Measurements from ENCODE around the gene DCDC2C.

Gene DCDC2C

DNA sequence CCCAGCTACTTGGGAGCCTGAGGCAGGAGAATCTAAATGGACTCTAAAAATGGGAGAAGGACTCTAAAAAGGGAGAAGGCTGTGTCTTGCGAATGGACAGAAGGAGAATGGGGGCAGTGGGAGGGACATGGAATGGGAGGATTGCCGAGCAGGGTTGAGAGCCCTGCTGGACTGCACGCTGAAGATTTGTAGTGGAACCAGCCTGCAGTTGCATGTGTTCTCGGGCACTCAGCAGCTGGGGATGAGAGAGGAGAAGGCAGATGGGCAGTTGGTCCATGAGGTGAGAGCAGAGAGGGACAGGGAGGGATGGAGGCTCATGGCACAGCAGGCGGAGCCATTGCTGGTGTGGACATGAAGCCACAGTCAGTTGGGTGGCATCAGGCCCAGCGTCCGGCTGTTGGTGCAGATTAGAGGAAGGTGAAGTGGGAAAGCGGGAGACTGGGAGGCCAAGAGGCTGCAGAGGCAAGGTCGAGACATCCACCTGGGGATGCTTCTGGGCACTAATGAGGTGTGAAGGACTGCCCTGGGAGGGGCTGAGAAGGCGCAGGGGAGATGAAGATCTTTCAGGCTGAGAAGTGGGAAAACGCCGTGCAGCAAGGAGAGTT is 40.7 kb downstream of the DCDC2C start:
- DNase-seq (ENCODE audit: low read depth), result no peak

- DNase-seq (ENCODE audit: low read depth), result no peak
Measured at GRCh38 chr2:3745920-3746319, 42.5 kb downstream of the DCDC2C start.

GRCh38 chr2:3747032-3747654 is 43.8 kb downstream of the DCDC2C start:
- DNase-seq (ENCODE audit: low read depth), result no peak

DNA sequence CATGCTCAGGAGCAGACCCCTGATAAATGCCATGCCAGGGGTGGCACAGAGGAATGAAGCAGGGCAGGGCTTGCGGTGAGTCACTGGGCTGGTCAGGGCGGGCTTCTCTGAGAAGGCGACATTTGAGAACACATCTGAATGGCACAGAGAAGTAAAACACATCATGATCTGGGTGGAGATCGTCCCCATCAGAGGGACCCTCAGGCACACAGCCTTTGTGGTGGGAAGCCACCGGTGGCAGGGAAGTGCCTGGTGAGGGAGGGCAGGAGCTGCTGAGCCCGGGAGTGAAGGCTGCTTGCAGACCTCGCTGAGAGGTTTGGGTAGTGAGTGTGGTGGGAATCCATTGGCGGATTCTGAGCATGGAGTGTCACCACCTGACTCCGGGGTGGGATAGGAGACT is 44.5 kb downstream of the DCDC2C start:
- DNase-seq (ENCODE audit: low read depth), result no peak

GRCh38 chr2:3749201-3749600 is 45.8 kb downstream of the DCDC2C start:
- no peak for DNase-seq (ENCODE audit: low read depth)

GRCh38 chr2:3751251-3751650 is 47.9 kb downstream of the DCDC2C start:
- DNase-seq (ENCODE audit: low read depth), result no peak

GRCh38 chr2:3751806-3752205 is 48.4 kb downstream of the DCDC2C start:
- DNase-seq (ENCODE audit: low read depth), result no peak

DNA sequence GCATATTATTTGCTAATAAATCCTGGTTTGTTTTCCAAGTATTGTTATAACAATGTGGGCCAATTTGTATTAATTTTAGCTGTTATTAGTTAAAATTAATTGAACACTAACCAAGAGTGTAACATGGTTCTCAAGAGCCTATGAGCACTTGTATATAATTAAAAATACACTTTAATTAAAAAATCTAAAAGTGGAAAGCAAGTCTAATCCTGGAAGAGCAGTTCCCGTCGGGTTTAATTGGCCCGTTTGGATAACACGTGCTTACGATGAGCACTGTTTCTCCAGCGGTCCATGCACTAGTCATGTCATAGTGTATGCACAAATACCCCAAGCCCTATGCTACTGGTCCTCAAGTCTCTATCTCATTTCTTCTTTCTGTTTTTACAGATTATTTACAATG is 49.0 kb downstream of the DCDC2C start:
- DNase-seq (ENCODE audit: low read depth), result no peak

- DNase-seq (ENCODE audit: low read depth), result no peak
Measured at GRCh38 chr2:3753561-3753960, 50.2 kb downstream of the DCDC2C start.

DNA sequence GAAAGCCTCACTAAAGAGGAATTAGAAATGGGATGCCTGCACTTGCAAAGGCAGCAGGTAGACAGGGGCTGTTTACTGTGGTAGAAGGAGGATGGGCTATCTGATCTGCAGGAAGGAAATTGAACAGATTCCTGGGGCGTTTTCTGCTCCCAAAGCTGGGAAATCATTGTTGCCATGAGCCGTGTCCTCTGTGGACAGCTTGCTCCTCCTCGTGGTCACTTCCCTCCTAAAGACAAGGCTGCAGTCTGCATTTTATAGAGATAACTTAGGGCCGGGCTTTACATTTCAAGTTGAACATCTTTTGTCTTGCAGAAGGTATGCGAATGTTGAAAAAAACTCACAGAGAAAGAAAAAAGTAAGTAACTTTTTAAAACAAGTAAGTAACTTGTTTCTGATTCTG is 50.9 kb downstream of the DCDC2C start:
- no peak for DNase-seq (ENCODE audit: low read depth)

DNA sequence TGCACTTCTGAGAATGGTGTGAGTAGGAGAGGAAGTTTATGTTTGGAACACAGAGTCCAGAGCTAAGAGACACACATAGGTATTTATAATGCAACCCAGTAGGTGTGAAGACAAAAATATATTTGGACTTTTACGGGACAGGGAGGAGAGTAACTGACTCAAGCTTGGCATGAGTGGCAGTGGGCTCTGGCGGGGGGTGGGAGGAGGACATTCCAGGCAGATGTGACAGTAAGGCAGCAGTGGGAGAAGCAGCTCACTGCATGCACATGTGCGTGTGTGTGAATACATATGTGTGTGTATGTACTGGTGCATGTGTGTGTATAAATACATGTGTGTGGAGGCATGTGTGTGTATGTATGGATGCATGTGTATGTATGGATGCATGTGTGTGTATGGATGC is 51.4 kb downstream of the DCDC2C start:
- no peak for DNase-seq (ENCODE audit: low read depth)

- DNase-seq (ENCODE audit: low read depth), result no peak
Measured at GRCh38 chr2:3755277-3755676, 51.9 kb downstream of the DCDC2C start.

DNA sequence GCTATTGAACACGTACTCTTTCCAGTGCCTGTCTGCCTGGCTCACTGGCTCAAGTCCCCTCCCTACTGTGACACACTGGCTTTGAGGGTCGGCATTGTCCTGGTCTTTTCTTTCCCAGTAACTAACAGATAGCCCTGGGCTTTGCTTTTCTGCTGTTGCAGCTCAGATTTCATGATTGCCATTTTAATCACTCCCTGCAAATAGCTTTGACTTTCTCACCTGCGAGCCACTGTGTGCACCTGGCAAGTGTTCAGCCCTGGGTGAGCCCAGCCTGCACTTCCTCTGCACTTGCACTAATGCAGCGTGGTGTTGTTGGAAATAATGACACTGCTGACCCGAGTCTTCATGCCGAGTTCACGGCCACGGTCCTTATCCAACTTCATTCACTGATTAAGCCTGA is 52.9 kb downstream of the DCDC2C start:
- no peak for DNase-seq (ENCODE audit: low read depth)

GRCh38 chr2:3758906-3759305 is 55.5 kb downstream of the DCDC2C start:
- no peak for DNase-seq (ENCODE audit: low read depth)

- DNase-seq (ENCODE audit: low read depth), result no peak
Measured at GRCh38 chr2:3759331-3759730, 56.0 kb downstream of the DCDC2C start.

DNA sequence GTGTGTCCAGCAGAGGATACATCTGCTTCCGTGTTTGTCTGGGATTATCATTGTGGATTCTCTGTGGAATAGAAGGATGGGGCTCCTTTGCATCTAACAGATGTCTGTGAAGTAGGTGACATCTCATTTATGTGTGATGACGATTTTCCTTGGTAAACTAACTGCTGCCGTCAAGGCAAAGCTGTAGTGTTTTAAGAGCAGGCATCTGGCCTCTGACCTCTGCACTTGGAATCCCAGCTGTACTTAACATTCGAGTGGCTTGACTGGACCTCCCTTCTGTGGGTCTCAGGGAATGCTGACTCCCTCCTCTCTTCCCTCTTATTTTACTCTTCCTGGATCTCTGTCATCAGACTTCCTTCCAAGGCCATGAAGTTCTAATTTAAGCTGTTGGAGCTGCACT is 56.4 kb downstream of the DCDC2C start:
- DNase-seq (ENCODE audit: low read depth), result no peak

- DNase-seq (ENCODE audit: low read depth), result no peak
Measured at GRCh38 chr2:3761272-3761671, 57.9 kb downstream of the DCDC2C start.

- no peak for DNase-seq (ENCODE audit: low read depth)
Measured at GRCh38 chr2:3762771-3763447, 59.5 kb downstream of the DCDC2C start.

DNA sequence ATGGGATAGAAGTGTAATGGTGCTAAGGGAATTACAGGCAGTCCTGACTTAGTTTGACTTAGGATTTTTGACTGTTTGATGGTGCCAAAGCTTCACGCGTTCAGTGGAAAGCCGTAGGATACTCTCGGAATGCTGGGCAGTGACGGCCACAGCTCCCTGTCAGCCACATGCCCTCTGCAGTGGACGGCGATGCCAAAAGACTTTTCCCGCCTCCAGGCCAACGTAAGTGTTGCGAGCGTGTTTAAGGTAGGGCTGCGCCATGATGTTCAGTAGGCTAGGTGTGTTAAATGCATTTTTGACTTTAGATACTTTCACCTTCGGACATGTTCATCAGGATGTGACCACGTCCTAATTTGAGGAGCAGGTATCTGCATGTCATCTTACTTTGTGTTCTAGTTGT is 63.4 kb downstream of the DCDC2C start:
- no peak for DNase-seq (ENCODE audit: low read depth)

DNA sequence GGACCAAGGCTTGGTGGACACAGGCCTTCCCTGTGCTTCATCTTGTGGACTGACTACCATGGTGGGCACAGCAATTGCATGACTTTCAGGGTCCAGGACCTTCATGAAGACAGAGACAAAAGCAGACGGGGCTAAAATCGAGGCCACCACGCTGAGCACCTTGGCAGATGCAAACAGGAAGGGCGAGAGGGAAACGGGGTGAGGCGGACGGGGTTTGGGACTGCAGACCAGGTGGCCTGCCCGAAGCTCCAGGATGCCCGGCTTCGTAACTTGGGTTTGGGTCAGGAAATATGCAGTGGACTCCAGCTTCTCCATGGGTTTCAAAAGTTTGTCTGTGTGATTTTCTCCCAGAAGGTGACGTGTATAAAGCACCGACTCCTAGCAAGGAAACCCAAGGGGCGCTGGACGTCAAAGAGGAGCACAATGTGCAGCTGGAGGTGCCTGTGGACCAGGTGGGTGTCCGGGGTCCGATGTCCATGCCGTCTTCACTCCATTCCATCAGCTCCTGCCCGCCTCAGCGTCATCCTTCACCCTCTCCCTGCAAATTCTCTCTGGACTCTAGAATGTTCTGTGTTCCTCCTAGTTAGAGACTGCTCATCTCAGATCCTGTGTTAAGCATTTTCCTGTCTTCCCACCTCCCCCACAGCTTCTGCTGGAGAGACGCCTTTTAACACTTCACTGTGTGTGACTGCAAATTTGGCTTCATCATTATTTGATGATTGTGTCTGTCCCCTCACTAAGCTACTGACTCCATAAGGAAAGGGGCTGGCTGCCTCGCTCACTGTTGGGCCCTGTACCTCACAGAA is 65.8 kb downstream of the DCDC2C start:
- no peak for DNase-seq (ENCODE audit: low read depth)

DNA sequence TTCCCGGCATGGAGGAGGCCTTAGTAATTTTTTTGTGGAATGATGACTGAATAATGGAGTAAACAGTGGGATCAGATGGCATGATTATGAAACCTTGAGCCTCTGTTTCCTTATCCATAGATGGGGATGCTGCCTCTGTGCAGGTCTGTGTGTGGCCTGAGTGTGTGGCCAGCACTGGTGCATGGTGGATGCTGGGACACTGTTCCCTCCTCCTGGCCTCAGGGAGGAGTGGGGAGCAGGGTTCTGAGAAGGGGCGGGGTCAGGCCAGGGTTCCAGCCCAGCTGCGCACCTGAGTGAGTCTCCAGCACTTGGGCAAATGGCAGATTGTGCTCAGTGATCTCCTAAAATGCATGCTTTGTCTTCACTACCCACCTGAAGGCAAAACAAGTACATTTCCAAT is 66.4 kb downstream of the DCDC2C start:
- no peak for DNase-seq (ENCODE audit: low read depth)

DNA sequence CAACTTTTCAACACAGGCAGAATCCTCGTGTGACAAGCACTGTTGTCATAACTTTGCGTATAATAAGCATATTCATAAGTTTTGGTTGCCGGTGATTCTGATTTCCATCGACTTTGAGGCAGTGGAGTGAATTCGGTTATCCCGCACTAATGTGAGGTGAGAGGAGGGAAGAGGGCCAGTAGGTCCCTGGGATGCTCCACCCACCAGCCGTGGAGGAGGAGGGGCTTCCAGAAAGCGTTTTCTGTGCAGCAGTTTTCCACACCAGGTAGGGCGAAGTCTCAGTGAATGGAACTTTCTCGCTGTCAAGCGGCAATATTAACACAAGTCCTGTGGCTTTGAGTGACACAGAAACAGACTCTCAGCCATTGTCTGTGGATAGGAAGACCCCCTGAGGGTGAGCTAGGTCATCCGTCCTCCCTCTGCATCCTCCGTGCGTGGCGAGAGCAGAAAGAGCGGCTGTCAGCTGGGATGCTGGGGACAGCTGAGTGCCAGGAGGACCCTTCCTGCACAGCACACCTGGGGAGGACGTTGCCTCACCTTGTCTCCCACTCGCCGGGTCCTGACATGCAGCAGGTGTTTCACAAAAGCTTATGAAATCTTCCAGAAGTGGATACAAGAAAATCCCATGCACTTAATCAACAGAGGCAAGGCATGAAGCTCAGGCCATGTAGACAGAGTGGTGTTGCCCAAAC is 67.5 kb downstream of the DCDC2C start:
- no peak for DNase-seq (ENCODE audit: low read depth)

All from stromal cell of bone marrow (primary cell).